ENCODE measurements around the gene FNBP1L. TPM values are rescaled to one million over a fixed set of nuclear protein-coding genes. Genes with fewer than 3 reads are reported as not detected.

FNBP1L gene
- polyA plus RNA-seq, 1 of the 3 experiments (the other 2 are of a cell fraction): 16.5 TPM

- 93% methylated on average over 4 of the region's 4 CpGs for WGBS (ENCODE audit: low lambda C conversion rate)
- DNase-seq: no peak
- Histone ChIP-seq H3K27me3 (ENCODE audit: insufficient read depth) (no peaks in the 10 kb centered on the region), H3K4me2 (no peak overlapping the region), H3K9ac (no peak overlapping the region), H3K4me1 (ENCODE audit: control insufficient read depth in 1 of 2, insufficient read depth in 2 of 2, low read depth in 1 of 2, low read length in 1 of 2) (peaks cover 0 to 10% of the 10 kb centered on the region in 2 experiments; a peak in 2 of 4 replicates), H4K20me1 (ENCODE audit: insufficient read depth) (no peaks in the 10 kb centered on the region), H3K4me3 (ENCODE audit: low read depth in 2 of 2, low read length in 1 of 2) (no peak overlapping the region), H3K9me3 (no peaks in the 10 kb centered on the region), H3K9me2 (no peaks in the 10 kb centered on the region), H2AFZ (ENCODE audit: low read depth) (no peak overlapping the region), H3F3A (replicated peaks; ENCODE audit: insufficient read depth) (peaks cover 47% of the 10 kb centered on the region), H3K27ac (ENCODE audit: low read depth in 2 of 2, low read length in 1 of 2) (no peak overlapping the region), H3K79me2 (ENCODE audit: insufficient read depth) (peaks cover 7% of the 10 kb centered on the region), H3K36me3 (replicated peaks in 1 of 2; ENCODE audit: control insufficient read depth in 1 of 2, insufficient read depth in 2 of 2, low read length in 1 of 2) (peaks cover 41 to 56% of the 10 kb centered on the region in 2 experiments)
- ChIA-PET POLR2A (no interaction called here), CTCF (no interaction called here)
- no peak for TF ChIP-seq POLR2AphosphoS5 (IDR thresholded peaks at IDR 0.05; ENCODE audit: low read depth, low read length)
- TF ChIP-seq FOXJ3 (CRISPR knock-in tag; IDR thresholded peaks at IDR 0.05): no peak
- TF ChIP-seq, protein P1, sequence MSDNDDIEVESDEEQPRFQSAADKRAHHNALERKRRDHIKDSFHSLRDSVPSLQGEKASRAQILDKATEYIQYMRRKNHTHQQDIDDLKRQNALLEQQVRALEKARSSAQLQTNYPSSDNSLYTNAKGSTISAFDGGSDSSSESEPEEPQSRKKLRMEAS (IDR thresholded peaks at IDR 0.05; ENCODE audit: low read depth): no peak
- TF ChIP-seq USF1 (IDR thresholded peaks at IDR 0.05; ENCODE audit: borderline replicate concordance, low read depth): no peak
- no peak for TF ChIP-seq CHD2 (IDR thresholded peaks at IDR 0.05; ENCODE audit: low read length, partially characterized antibody)
- TF ChIP-seq MEF2A (IDR thresholded peaks at IDR 0.05; ENCODE audit: borderline replicate concordance, low read depth): no peak
- TF ChIP-seq ELF1 (IDR thresholded peaks at IDR 0.05): no peak
- no peak for TF ChIP-seq TAF1 (IDR thresholded peaks at IDR 0.05; ENCODE audit: borderline replicate concordance, low read depth, low read length)
- no peak for TF ChIP-seq GABPA (IDR thresholded peaks at IDR 0.05; ENCODE audit: low read depth)
- TF ChIP-seq JUND (IDR thresholded peaks at IDR 0.05): no peak
- no peak for TF ChIP-seq MXI1 (IDR thresholded peaks at IDR 0.05; ENCODE audit: low read depth, low read length)
- no peak for TF ChIP-seq RFX5 (IDR thresholded peaks at IDR 0.05; ENCODE audit: low read length)
- no peak for TF ChIP-seq PBX3 (IDR thresholded peaks at IDR 0.05)
- TF ChIP-seq EZH2phosphoT487 (IDR thresholded peaks at IDR 0.05; ENCODE audit: borderline replicate concordance, low read depth): no peak
- TF ChIP-seq EP300 (IDR thresholded peaks at IDR 0.05; ENCODE audit: borderline replicate concordance in 1 of 2, low read depth in 1 of 2, low read length in 1 of 2): no peak
- no peak for TF ChIP-seq RXRA (IDR thresholded peaks at IDR 0.05; ENCODE audit: borderline replicate concordance, low read depth)
Observed at GRCh38 chr1:93541045-93541444, 93.1 kb downstream of the FNBP1L start.

- WGBS (ENCODE audit: low lambda C conversion rate): 91% methylated on average over 1 of the region's 1 CpG
- H3K79me2 ChIP-seq (ENCODE audit: insufficient read depth): peaks cover 7% of the 10 kb centered on the region
- no peaks in the 10 kb centered on the region for H3K9me3 ChIP-seq
- H3K27me3 ChIP-seq (ENCODE audit: insufficient read depth): no peaks in the 10 kb centered on the region
- no peak overlapping the region for H3K9ac ChIP-seq
- H4K20me1 ChIP-seq (ENCODE audit: insufficient read depth): no peaks in the 10 kb centered on the region
- no peaks in the 10 kb centered on the region for H3K9me2 ChIP-seq
- H3K4me1 ChIP-seq (ENCODE audit: control insufficient read depth in 1 of 2, insufficient read depth in 2 of 2, low read depth in 1 of 2, low read length in 1 of 2): peaks cover 0 to 5% of the 10 kb centered on the region in 2 experiments; a peak in 2 of 4 replicates
- H3K4me2 ChIP-seq: no peak overlapping the region
- peaks cover 35% of the 10 kb centered on the region for H3F3A ChIP-seq (replicated peaks; ENCODE audit: insufficient read depth)
- TF ChIP-seq RXRA (IDR thresholded peaks at IDR 0.05; ENCODE audit: borderline replicate concordance, low read depth) (no peak), SIN3A (IDR thresholded peaks at IDR 0.05; ENCODE audit: borderline replicate concordance, low read depth, low read length) (no peak), POLR2AphosphoS5 (IDR thresholded peaks at IDR 0.05; ENCODE audit: low read depth, low read length) (no peak), TEAD4 (IDR thresholded peaks at IDR 0.05; ENCODE audit: borderline replicate concordance, insufficient read depth) (no peak), CTCF (IDR thresholded peaks at IDR 0.05) (no peak), USF2 (IDR thresholded peaks at IDR 0.05; ENCODE audit: borderline replicate concordance, low read depth, low read length) (no peak), MXI1 (IDR thresholded peaks at IDR 0.05; ENCODE audit: low read depth, low read length) (no peak)
- no peak overlapping the region for H3K27ac ChIP-seq (ENCODE audit: low read depth in 2 of 2, low read length in 1 of 2)
- ChIA-PET CTCF (no interaction called here), POLR2A (no interaction called here)
- no peak overlapping the region for H2AFZ ChIP-seq (ENCODE audit: low read depth)
- DNase-seq: no peak
- H3K4me3 ChIP-seq (ENCODE audit: low read depth in 2 of 2, low read length in 1 of 2): no peak overlapping the region
- peaks cover 45 to 62% of the 10 kb centered on the region in 2 experiments for H3K36me3 ChIP-seq (replicated peaks in 1 of 2; ENCODE audit: control insufficient read depth in 1 of 2, insufficient read depth in 2 of 2, low read length in 1 of 2)
Observed at GRCh38 chr1:93542398-93542797, 94.5 kb downstream of the FNBP1L start.

All from SK-N-SH (cell line).